BLaER1 (cell line): ENCODE results near the gene TMEM169.

ENCODE experiments used
- H3K27ac ChIP-seq: shearing (Covaris generic); formaldehyde crosslinking; 2 replicates; pipeline ENCODE4 v1.8.1; 2022
- H3K27me3 ChIP-seq: shearing (Covaris generic); formaldehyde crosslinking; 2 replicates; pipeline ENCODE4 v1.8.1; 2022
- H3K36me3 ChIP-seq: shearing (Covaris generic); formaldehyde crosslinking; 2 replicates; pipeline ENCODE4 v1.8.1; 2022
- H3K4me1 ChIP-seq: shearing (Covaris generic); formaldehyde crosslinking; 2 replicates; pipeline ENCODE4 v1.8.1; 2022
- H3K4me2 ChIP-seq: shearing (Covaris generic); formaldehyde crosslinking; 2 replicates; pipeline ENCODE4 v1.8.1; 2022
- H3K4me3 ChIP-seq: shearing (Covaris generic); formaldehyde crosslinking; 2 replicates; pipeline ENCODE4 v1.8.1; 2022
- H3K9ac ChIP-seq: shearing (Covaris generic); formaldehyde crosslinking; 2 replicates; pipeline ENCODE4 v1.8.1; 2022
- H3K9me3 ChIP-seq: shearing (Covaris generic); formaldehyde crosslinking; 2 replicates; pipeline ENCODE4 v1.8.1; 2022
- H4K20me1 ChIP-seq: shearing (Covaris generic); formaldehyde crosslinking; 2 replicates; pipeline ENCODE4 v1.8.1; 2022
- Cebpa-rat ChIP-seq: shearing (Covaris generic); IDR thresholded peaks from 2 replicates; pipeline ENCODE4 v1.8.1; 2022

The TMEM169 gene

DNA sequence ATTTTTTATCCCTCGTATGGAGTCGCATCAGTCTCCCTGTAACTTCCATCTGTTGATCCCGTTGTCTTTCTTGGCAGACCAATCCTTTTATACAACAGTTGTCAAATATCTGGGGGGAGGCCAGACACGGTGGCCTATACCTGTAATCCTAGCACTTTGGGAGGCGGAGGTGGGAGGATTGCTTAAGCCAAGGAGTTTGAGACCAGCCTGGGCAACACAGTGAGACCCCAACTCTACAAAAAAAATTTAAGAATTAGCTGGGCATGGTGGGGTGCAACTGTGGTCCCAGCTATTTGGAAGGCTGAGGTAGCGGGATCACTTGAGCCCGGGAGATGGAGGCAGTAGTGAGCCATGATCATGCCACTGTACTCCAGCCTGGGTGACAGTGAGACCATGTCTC, 29.4 kb downstream of the TMEM169 start:
- H3K36me3 ChIP-seq, result peaks cover 45% of the 10 kb centered on the region
- H4K20me1 ChIP-seq, result peaks cover 43% of the 10 kb centered on the region
- peaks cover 59% of the 10 kb centered on the region for H3K4me1 ChIP-seq
- TF ChIP-seq Cebpa-rat, result no peak
- H3K4me2 ChIP-seq, result peak overlapping the region; percentile 84
- H3K9ac ChIP-seq, result peak overlapping the region; percentile 99; the same call in 1 of the 2 replicates
- H3K27me3 ChIP-seq, result no peaks in the 10 kb centered on the region
- H3K9me3 ChIP-seq, result no peaks in the 10 kb centered on the region
- peak overlapping the region; percentile 99; the same call in 1 of the 2 replicates for H3K27ac ChIP-seq
- peak overlapping the region; percentile 89; the same call in 1 of the 2 replicates for H3K4me3 ChIP-seq

DNA sequence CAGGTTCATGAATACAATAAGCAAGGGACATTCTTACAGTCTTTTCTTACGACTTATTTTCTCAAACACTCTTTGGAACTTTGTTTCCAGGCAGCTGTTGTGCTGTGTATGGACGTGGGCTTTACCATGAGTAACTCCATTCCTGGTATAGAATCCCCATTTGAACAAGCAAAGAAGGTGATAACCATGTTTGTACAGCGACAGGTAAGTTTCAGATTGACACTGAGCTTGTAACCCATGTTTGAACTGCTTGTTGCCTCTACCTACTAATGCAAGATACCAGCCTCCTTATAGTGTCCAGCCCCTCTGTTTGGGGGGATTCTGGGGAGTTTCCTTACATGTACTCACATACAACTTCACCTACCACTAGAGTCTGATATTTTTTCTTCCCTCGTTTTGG, 31.2 kb downstream of the TMEM169 start:
- no peaks in the 10 kb centered on the region for H3K27me3 ChIP-seq
- H3K4me1 ChIP-seq, result peaks cover 70% of the 10 kb centered on the region
- H3K9ac ChIP-seq, result peak overlapping the region; percentile 51; the same call in 1 of the 2 replicates
- H3K9me3 ChIP-seq, result no peaks in the 10 kb centered on the region
- peaks cover 43% of the 10 kb centered on the region for H4K20me1 ChIP-seq
- H3K36me3 ChIP-seq, result peaks cover 63% of the 10 kb centered on the region
- TF ChIP-seq Cebpa-rat, result no peak
- peak overlapping the region; percentile 84 for H3K4me2 ChIP-seq
- H3K27ac ChIP-seq, result peak overlapping the region; percentile 55; the same call in 1 of the 2 replicates
- no peak overlapping the region for H3K4me3 ChIP-seq

DNA sequence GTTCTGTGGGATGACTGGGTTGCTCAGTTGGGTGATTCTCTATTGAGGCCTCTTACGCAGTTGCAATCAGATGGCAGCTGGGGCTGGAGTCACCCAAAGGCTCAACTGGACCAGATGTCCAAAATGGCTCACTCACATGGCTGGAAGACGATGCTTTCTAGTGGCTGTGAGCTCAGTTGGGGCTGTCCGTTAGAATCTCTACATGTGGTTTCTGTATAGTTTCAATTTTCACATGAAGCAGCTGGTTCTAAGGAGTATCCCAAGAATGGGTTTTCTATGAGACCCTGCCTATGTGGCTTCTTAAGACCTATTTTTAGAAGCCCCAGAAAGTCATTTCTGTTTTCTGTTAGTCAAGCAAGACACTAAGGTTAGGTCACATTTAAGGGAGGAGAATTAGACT, 31.9 kb downstream of the TMEM169 start:
- peak overlapping the region; percentile 55; the same call in 1 of the 2 replicates for H3K27ac ChIP-seq
- peaks cover 69% of the 10 kb centered on the region for H3K36me3 ChIP-seq
- no peaks in the 10 kb centered on the region for H3K9me3 ChIP-seq
- peaks cover 65% of the 10 kb centered on the region for H3K4me1 ChIP-seq
- H3K27me3 ChIP-seq, result no peaks in the 10 kb centered on the region
- peak overlapping the region; percentile 51; the same call in 1 of the 2 replicates for H3K9ac ChIP-seq
- H3K4me3 ChIP-seq, result no peak overlapping the region
- TF ChIP-seq Cebpa-rat, result no peak
- peaks cover 43% of the 10 kb centered on the region for H4K20me1 ChIP-seq
- H3K4me2 ChIP-seq, result peak overlapping the region; percentile 84

DNA sequence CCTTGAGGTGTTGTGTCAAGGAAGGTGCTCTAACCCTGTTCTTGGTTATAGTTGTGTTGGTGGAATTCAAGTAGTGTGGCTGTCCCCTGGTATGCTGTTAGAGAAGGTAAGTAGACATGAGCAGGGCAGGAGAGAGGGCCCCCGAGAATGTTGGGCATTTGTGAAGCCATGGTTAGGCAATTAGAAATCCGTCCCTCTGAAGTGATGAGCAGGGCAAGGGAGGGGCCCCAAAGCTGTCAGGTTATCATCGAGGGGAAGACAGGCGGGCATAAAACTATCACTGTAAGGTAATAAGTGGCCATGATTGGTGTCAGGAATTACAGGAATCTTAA, 32.6 kb downstream of the TMEM169 start:
- H3K27me3 ChIP-seq, result no peaks in the 10 kb centered on the region
- H3K9me3 ChIP-seq, result no peaks in the 10 kb centered on the region
- peak overlapping the region; percentile 84 for H3K4me2 ChIP-seq
- H3K9ac ChIP-seq, result no peak overlapping the region; the same call in 1 of the 2 replicates
- H3K27ac ChIP-seq, result peak overlapping the region; percentile 55; the same call in 1 of the 2 replicates
- peaks cover 43% of the 10 kb centered on the region for H4K20me1 ChIP-seq
- H3K36me3 ChIP-seq, result peaks cover 77% of the 10 kb centered on the region
- peaks cover 64% of the 10 kb centered on the region for H3K4me1 ChIP-seq
- no peak overlapping the region for H3K4me3 ChIP-seq
- TF ChIP-seq Cebpa-rat, result no peak

DNA sequence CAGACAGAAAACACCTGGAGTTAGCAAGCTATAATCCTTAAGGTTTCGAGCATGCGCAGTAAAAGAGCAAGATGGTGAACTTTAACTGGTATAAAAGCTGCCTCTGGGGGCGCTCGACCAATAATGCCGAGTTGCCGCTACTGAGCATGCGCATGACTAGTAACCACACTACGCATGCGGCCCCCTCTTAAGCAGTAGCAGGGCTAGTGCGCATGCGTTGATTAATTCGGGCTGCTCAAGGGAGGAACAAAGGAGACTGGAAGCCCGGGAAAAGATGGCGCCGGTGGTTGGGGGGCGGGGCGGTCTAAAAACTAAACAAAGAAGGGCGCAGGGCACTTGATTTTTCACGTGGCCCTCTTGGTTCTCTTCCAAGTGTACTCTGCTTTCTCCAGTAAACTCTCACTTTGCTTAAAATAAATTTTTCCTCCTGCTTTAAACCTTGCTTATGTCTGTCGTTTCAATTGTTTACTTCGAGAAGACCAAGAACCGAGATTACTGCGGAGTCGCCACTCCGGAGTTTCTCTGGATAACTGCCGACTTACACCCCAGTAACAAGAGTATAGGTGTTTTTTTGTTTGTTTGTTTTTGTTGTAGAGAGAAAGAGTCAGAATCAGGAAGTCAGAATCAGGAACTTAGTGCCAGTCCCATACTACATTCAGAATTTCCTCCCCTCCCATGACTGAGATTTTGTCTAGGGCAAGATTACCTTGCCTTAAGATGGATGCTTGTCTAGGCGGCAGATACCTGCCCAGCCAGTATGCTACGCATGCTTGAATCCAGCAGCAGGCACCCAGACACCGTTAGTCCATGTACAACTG, 33.2 kb downstream of the TMEM169 start:
- Histone ChIP-seq H3K4me3 (peak overlapping the region; percentile 68), H3K9ac (peak overlapping the region; percentile 92), H3K27ac (peak overlapping the region; percentile 97), H3K9me3 (no peaks in the 10 kb centered on the region), H4K20me1 (peaks cover 46% of the 10 kb centered on the region), H3K27me3 (no peaks in the 10 kb centered on the region), H3K4me1 (peaks cover 64% of the 10 kb centered on the region), H3K36me3 (peaks cover 83% of the 10 kb centered on the region), H3K4me2 (peak overlapping the region; percentile 89)
- TF ChIP-seq Cebpa-rat, result no peak

DNA sequence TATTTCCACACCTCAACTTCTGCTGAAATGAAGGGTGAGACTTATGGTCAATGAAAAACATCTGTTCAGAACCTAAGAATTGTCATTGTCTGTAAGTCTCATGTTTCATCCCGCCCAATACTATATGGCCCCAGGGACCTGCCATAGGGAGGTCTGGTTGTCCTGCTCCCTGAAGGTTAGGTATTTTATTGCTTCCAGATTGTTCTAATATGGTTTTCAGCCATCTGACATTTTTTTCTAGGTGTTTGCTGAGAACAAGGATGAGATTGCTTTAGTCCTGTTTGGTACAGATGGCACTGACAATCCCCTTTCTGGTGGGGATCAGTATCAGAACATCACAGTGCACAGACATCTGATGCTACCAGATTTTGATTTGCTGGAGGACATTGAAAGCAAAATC, 34.7 kb downstream of the TMEM169 start:
- H3K4me3 ChIP-seq, result no peak overlapping the region
- no peak for TF ChIP-seq Cebpa-rat
- H3K36me3 ChIP-seq, result peaks cover 87% of the 10 kb centered on the region
- H3K27me3 ChIP-seq, result no peaks in the 10 kb centered on the region
- H3K4me2 ChIP-seq, result peak overlapping the region; percentile 89; the same call in 1 of the 2 replicates
- peaks cover 53% of the 10 kb centered on the region for H3K4me1 ChIP-seq
- no peaks in the 10 kb centered on the region for H3K9me3 ChIP-seq
- H3K27ac ChIP-seq, result no peak overlapping the region
- H4K20me1 ChIP-seq, result peaks cover 48% of the 10 kb centered on the region
- H3K9ac ChIP-seq, result no peak overlapping the region

DNA sequence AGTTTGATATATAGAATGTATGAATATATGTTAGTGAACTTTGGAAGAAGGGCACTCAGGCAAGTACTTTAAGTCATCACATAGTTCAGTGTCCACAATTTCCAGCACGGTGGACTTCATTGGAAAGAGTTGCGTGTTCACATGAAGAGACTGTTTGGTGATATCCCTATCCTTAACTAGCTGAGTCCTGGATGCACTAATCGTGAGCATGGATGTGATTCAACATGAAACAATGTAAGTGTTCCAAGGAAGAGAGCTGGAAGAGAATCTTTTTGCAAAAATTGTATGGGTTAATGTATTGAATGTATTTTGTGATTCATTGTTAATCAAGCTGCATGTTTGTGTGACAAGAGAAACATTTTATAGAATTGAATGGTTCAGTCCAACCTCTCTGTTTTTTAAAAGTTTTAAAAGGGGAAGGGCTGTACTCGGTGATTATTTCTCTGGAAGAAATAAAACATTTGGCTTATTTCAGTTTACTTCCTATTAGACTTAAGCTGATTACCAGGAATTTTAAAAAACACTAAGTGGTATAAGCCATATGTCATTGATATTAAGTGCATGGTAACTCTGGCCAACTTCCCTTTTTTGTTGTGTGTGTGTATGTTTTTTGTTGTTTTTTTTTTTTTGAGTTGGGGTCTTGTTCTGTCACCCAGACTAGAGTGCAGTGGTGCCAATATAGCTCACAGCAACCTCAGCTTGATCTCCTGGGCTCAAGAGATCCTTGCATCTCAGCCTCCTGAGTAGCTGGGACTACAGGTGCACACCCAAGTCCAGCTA, 36.0 kb downstream of the TMEM169 start:
- Histone ChIP-seq H3K4me2 (no peak overlapping the region), H3K36me3 (peaks cover 87% of the 10 kb centered on the region), H3K9ac (no peak overlapping the region)

DNA sequence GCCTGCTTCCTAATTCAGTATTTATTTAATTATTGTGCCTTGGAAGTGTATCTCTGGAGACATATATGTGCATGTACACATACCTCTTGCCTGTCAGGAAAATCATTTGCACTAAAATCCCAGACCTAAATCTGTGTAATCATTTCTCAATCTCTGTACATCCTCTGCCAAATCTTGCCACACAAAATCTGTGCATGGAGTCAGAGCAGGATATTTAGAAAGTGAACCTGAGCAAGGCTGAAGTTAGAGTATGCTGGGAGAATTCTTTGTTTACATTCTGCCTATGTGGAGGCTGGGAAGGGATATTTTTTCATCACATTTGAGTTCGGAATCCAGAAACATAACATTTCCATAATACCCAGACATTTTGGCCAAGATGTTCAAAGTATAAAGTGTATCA, 36.8 kb downstream of the TMEM169 start:
- Histone ChIP-seq H3K4me1 (peaks cover 33% of the 10 kb centered on the region), H3K9me3 (no peaks in the 10 kb centered on the region), H3K9ac (no peak overlapping the region), H3K27ac (no peak overlapping the region), H3K27me3 (no peaks in the 10 kb centered on the region), H3K36me3 (peaks cover 87% of the 10 kb centered on the region), H4K20me1 (peaks cover 44% of the 10 kb centered on the region), H3K4me3 (no peak overlapping the region), H3K4me2 (no peak overlapping the region)
- TF ChIP-seq Cebpa-rat, result no peak

More for the DNA sequence above, 36.0 kb downstream of the TMEM169 start:
- Histone ChIP-seq H3K4me3 (no peak overlapping the region), H3K27ac (no peak overlapping the region), H4K20me1 (peaks cover 44% of the 10 kb centered on the region; the same call in 1 of the 2 replicates), H3K27me3 (no peaks in the 10 kb centered on the region), H3K4me1 (peaks cover 40% of the 10 kb centered on the region), H3K9me3 (no peaks in the 10 kb centered on the region)
- TF ChIP-seq Cebpa-rat, result no peak

DNA sequence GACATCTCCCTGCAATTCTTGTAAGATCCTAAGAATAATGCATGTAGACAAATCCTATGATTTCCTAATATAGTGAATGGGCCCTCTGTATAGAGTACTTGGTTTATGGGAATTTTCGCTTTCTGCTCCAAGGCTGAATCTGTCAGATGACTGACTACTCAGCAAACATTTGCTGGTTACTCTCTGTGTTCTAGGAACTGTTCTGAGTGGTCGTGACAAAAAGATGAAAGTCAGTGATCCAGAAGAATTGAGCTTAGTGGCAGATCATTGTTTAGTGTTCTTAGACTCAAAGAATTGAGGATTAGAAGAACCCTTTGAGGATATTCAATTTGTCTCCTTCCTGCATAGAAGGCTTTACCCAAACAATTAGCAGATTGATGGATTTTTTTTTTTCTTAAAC, 37.4 kb downstream of the TMEM169 start:
- H3K4me2 ChIP-seq, result no peak overlapping the region
- peaks cover 44% of the 10 kb centered on the region for H4K20me1 ChIP-seq
- H3K27ac ChIP-seq, result no peak overlapping the region
- no peak for TF ChIP-seq Cebpa-rat
- H3K9me3 ChIP-seq, result no peaks in the 10 kb centered on the region
- no peak overlapping the region for H3K4me3 ChIP-seq
- H3K27me3 ChIP-seq, result no peaks in the 10 kb centered on the region
- peaks cover 87% of the 10 kb centered on the region for H3K36me3 ChIP-seq
- H3K4me1 ChIP-seq, result peaks cover 26% of the 10 kb centered on the region
- no peak overlapping the region for H3K9ac ChIP-seq

DNA sequence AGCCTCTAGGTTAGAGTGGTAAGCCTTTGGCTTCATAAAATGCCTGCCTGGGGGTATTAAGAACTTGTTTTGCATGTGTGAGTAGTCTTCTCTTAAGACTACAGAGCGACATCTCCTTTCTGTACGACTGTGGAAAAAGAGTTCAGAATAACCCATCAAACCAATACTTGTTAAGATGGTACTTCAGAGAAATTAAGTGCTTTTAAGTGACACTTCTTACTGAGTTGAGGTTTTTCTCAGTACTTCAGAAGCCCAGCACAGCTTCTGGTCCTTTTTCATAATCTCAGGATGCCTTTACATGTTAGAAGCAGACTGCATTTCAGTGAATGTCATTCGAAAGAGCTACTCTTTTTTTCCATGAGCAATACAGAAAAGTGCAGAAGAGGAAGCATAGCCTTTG, 38.3 kb downstream of the TMEM169 start:
- peaks cover 91% of the 10 kb centered on the region for H3K36me3 ChIP-seq
- TF ChIP-seq Cebpa-rat, result no peak
- H3K9me3 ChIP-seq, result no peaks in the 10 kb centered on the region
- H3K4me2 ChIP-seq, result no peak overlapping the region
- H3K27me3 ChIP-seq, result no peaks in the 10 kb centered on the region
- no peak overlapping the region for H3K9ac ChIP-seq
- peaks cover 49% of the 10 kb centered on the region for H4K20me1 ChIP-seq
- H3K4me1 ChIP-seq, result peaks cover 22% of the 10 kb centered on the region
- H3K27ac ChIP-seq, result no peak overlapping the region
- H3K4me3 ChIP-seq, result no peak overlapping the region
